ENCODE measurements around the gene GDPGP1. TPM values are rescaled to one million over a fixed set of nuclear protein-coding genes. Genes with fewer than 3 reads are reported as not detected.

Gene GDPGP1
- total RNA-seq, 6 experiments from 2014 or later, result 4.5 to 6.3 (median 5.2) TPM

- H3K27ac Mint-ChIP-seq, result no peak overlapping the region; the same call in 1 of the 2 replicates
These were observed 21.5 kb upstream of the GDPGP1 start for GRCh38 chr15:90212221-90213098.

DNA sequence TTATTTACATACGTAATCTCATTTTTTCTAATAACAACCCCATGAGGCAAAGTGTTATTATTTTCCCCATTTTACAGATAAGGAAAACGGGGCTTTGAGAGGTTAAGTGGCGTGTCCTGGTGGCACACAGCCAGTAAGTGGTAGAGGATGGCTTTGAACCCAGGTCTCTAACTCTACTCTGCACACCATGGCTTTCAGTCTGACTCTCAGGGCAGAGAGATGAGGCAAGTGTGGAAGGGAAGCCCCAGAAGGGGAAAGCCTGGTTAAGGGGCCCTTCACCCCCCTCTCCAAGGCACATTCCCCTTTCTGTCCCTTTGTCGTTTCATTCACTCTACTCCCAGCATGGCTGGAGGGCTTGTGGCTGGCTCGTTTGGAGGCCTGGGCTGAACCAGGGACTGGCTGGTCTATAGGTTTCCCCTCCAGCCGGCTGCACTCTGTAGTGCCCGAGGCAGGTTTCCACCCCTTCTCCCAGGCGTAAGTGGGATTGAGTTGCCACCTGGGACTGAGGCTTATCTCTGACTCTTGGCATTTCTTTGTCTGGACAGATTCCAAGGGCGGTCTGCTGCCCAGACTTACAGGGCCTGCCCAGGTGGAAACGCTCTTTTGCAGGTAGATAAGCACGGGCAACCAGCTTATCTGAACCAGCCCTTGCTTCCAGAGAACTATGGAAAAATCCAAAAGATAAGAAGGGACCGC is 20.7 kb upstream of the GDPGP1 start:
- Mint-ChIP-seq H3K4me3 (no peak overlapping the region), H3K4me1 (ENCODE audit: low read depth) (peaks cover 11% of the 10 kb centered on the region), H3K9me3 (no peaks in the 10 kb centered on the region), H3K36me3 (ENCODE audit: low read depth) (no peaks in the 10 kb centered on the region; the same call in 1 of the 2 replicates), H3K27me3 (ENCODE audit: insufficient read depth) (no peaks in the 10 kb centered on the region), H3K27ac (no peak overlapping the region)
- TF ChIP-seq, protein P1, sequence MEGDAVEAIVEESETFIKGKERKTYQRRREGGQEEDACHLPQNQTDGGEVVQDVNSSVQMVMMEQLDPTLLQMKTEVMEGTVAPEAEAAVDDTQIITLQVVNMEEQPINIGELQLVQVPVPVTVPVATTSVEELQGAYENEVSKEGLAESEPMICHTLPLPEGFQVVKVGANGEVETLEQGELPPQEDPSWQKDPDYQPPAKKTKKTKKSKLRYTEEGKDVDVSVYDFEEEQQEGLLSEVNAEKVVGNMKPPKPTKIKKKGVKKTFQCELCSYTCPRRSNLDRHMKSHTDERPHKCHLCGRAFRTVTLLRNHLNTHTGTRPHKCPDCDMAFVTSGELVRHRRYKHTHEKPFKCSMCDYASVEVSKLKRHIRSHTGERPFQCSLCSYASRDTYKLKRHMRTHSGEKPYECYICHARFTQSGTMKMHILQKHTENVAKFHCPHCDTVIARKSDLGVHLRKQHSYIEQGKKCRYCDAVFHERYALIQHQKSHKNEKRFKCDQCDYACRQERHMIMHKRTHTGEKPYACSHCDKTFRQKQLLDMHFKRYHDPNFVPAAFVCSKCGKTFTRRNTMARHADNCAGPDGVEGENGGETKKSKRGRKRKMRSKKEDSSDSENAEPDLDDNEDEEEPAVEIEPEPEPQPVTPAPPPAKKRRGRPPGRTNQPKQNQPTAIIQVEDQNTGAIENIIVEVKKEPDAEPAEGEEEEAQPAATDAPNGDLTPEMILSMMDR (IDR thresholded peaks at IDR 0.05), result no peak
- no peak for DNase-seq

More at GRCh38 chr15:90212221-90213098, 21.5 kb upstream of the GDPGP1 start:
- Mint-ChIP-seq H3K27me3 (ENCODE audit: insufficient read depth) (no peaks in the 10 kb centered on the region), H3K36me3 (ENCODE audit: low read depth) (no peaks in the 10 kb centered on the region; the same call in 1 of the 2 replicates), H3K4me1 (ENCODE audit: low read depth) (peaks cover 11% of the 10 kb centered on the region), H3K4me3 (no peak overlapping the region), H3K9me3 (no peaks in the 10 kb centered on the region)
- TF ChIP-seq, protein P1 (IDR thresholded peaks at IDR 0.05), result no peak
- DNase-seq, result no peak

DNA sequence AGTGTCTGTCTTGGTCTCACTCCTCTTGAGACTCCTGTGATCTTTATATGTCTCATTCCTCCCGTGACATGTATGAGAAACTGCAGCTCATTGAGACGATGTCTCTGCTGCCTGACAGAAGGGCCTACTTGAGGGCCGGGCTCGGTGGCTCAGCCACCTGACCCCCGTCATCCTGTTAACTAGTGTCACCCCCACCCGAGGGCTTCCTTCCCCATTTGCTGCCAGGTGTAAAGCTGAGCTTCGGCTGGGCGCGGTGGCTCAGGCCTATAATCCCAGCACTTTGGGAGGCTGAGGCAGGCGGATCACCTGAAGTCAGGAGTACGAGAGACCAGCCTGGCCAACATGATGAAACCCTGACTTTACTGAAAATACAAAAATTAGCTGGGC is 20.2 kb upstream of the GDPGP1 start:
- Mint-ChIP-seq H3K4me1 (ENCODE audit: low read depth) (peaks cover 11% of the 10 kb centered on the region), H3K4me3 (no peak overlapping the region), H3K36me3 (ENCODE audit: low read depth) (no peaks in the 10 kb centered on the region; the same call in 1 of the 2 replicates), H3K27ac (no peak overlapping the region), H3K27me3 (ENCODE audit: insufficient read depth) (no peaks in the 10 kb centered on the region), H3K9me3 (no peaks in the 10 kb centered on the region)
- no peak for DNase-seq
- TF ChIP-seq, protein P1 (IDR thresholded peaks at IDR 0.05), result no peak

- Mint-ChIP-seq H3K4me3 (no peak overlapping the region), H3K27me3 (ENCODE audit: insufficient read depth) (no peaks in the 10 kb centered on the region), H3K4me1 (ENCODE audit: low read depth) (peaks cover 11% of the 10 kb centered on the region), H3K27ac (no peak overlapping the region), H3K36me3 (ENCODE audit: low read depth) (no peaks in the 10 kb centered on the region; the same call in 1 of the 2 replicates), H3K9me3 (no peaks in the 10 kb centered on the region)
- TF ChIP-seq, protein P1 (IDR thresholded peaks at IDR 0.05), result peak; percentile 59
- DNase-seq, result no peak
These were observed 19.3 kb upstream of the GDPGP1 start for GRCh38 chr15:90214553-90215196.

DNA sequence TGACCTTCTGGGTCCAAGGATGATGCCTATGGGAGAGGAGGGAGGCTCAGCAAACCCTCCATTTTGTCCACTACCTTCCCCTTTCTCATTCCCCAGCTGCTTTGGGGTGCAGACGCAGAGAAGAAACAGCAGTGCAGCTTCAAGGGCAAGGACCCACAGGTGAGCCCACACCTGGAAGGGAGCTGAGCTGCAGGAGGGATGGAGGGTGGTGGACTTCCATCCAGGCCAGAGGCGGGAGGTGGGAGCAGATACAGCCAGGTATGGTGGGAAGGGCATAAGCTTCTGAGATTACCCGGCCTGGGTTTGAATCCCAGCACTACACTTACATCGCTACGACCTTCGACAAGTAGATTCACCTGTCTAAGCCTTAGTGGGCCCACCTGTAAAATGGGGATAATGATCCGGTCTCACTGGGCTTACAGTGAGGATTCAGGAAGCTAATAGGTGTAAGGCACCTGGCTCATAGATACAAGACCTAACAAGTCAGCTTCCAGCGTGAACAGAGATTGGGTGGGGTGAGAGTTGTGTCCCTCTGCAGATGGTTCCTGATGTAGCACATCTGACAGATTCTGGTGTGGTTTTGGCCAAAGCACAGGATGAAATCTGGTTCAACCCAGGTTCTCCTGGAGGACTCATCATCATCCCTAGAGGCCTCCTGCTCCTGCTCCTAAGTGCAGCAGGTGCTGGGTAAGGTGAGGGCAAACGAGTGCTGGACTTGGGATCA is 16.2 kb upstream of the GDPGP1 start:
- Mint-ChIP-seq H3K36me3 (ENCODE audit: low read depth) (no peaks in the 10 kb centered on the region), H3K9me3 (no peaks in the 10 kb centered on the region), H3K4me3 (no peak overlapping the region), H3K27me3 (ENCODE audit: insufficient read depth) (no peaks in the 10 kb centered on the region), H3K4me1 (ENCODE audit: low read depth) (peaks cover 9% of the 10 kb centered on the region; the same call in 1 of the 2 replicates), H3K27ac (no peak overlapping the region)
- DNase-seq, result no peak
- TF ChIP-seq, protein P1 (IDR thresholded peaks at IDR 0.05), result no peak
